Activated CD4-positive, alpha-beta T cell treated with anti-CD3 and anti-CD28 coated beads, Interleukin-2, amount 10 ng/mL, durations not matched to agents 24 days and 14 days (primary cell): Measurements from ENCODE around the gene HS3ST3A1. TPM values are rescaled to one million over a fixed set of nuclear protein-coding genes. Genes with fewer than 3 reads are reported as not detected.
A peak's percentile ranks its signal among the peaks of the same experiment; 100 is the strongest.
"Not testable (repeated sequence)": the region's sequence is repeated elsewhere in the genome, so short reads cannot be mapped to it uniquely, and the experiment has no call there.

Experiments
- DNase-seq: peaks from one replicate; pipeline ENCODE4 v3.0.0; 2022
- H3K27ac Mint-ChIP-seq: one replicate; pipeline ENCODE4 v1.8.0; 2022; ENCODE audit warnings: mild to moderate bottlenecking, mixed read lengths
- H3K27me3 Mint-ChIP-seq: one replicate; pipeline ENCODE4 v1.8.0; 2022; ENCODE audit warnings: mixed read lengths
- H3K36me3 Mint-ChIP-seq: one replicate; pipeline ENCODE4 v1.8.0; 2022; ENCODE audit warnings: low read depth, mild to moderate bottlenecking, mixed read lengths
- H3K4me1 Mint-ChIP-seq: one replicate; pipeline ENCODE4 v1.8.0; 2021; ENCODE audit warnings: mixed read lengths
- H3K4me3 Mint-ChIP-seq: one replicate; pipeline ENCODE4 v1.8.0; 2022; ENCODE audit warnings: mild to moderate bottlenecking, moderate library complexity, mixed read lengths
- H3K9me3 Mint-ChIP-seq: one replicate; pipeline ENCODE4 v1.8.0; 2021; ENCODE audit warnings: mixed read lengths
- intact Hi-C: fragments of 100-400 bp; cut with micrococcal nuclease; formaldehyde crosslinking; loops from one replicate; pipeline ENCODE4 v1.15.1; 2023
- total RNA-seq: library from RNA; stranded (reverse); gene quantifications from 2 replicates; pipeline ENCODE4 v1.2.3, GENCODE V29; 2022

HS3ST3A1 gene
- total RNA-seq, 1 donor from 2014 or later = 2.3 TPM

DNA sequence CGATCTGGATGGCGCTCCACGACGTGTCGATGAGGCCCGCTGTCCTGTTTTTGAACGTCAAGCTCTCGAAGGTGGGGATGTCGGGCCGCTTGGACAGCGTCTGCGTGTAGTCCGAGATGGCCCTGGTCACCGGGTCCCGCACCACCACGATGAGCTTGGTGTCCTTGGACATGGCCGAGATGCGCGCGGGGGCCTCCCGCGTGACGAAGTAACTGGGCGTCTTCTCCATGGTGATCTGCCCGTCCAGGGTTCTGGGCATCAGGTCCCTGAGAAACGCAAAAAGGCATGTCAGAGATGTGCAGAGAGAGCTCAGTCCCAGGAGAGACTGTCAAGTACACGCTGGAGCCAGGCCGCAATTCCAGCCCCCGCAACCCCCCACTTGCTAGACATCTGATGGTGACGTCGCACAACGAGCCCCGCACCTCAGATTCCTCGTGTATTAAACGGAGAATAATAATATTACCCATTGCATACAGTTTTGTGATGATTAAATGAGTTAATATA lies 105.1 kb downstream of the HS3ST3A1 start:
- peak; percentile 36 for DNase-seq
- H3K4me3 Mint-ChIP-seq, H3K36me3 Mint-ChIP-seq, H3K4me1 Mint-ChIP-seq, H3K27ac Mint-ChIP-seq, intact Hi-C loops, H3K27me3 Mint-ChIP-seq, H3K9me3 Mint-ChIP-seq: not testable (repeated sequence)

DNA sequence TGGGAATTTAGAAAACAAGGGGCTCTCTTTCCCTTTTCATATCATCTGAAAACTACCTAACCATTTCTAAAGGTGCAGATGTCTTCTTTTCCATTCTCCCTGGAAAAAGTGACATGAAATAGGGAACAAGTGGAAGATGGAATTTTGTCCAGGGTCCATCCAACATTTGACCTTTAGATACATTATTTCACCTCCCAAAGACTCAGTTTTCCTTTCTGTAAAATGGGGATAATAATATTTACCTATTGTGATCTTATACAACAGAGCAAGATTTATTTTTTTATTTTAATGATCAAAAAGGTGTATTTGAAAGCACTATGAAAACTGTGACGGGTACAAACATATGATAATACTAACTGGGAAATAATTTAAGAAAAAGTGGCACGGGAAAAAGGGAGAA lies 106.3 kb downstream of the HS3ST3A1 start:
- no peak overlapping the region for H3K27ac Mint-ChIP-seq
- peaks cover 6% of the 10 kb centered on the region for H3K4me1 Mint-ChIP-seq
- DNase-seq = no peak
- H3K4me3 Mint-ChIP-seq = no peak overlapping the region
- no peaks in the 10 kb centered on the region for H3K36me3 Mint-ChIP-seq
- no peaks in the 10 kb centered on the region for H3K9me3 Mint-ChIP-seq
- H3K27me3 Mint-ChIP-seq = peaks cover 4% of the 10 kb centered on the region
- intact Hi-C loops = no loop called here

- peaks cover 2% of the 10 kb centered on the region for H3K27me3 Mint-ChIP-seq
- peaks cover 7% of the 10 kb centered on the region for H3K9me3 Mint-ChIP-seq
- peak; percentile 22 for DNase-seq
- no peaks in the 10 kb centered on the region for H3K36me3 Mint-ChIP-seq
- no peak overlapping the region for H3K27ac Mint-ChIP-seq
- intact Hi-C loops = no loop called here
- peaks cover 6% of the 10 kb centered on the region for H3K4me1 Mint-ChIP-seq
- no peak overlapping the region for H3K4me3 Mint-ChIP-seq
Observed at GRCh38 chr17:13492737-13493122, 109.0 kb downstream of the HS3ST3A1 start.

GRCh38 chr17:13491916-13492736 lies 109.6 kb downstream of the HS3ST3A1 start:
- H3K36me3 Mint-ChIP-seq = no peaks in the 10 kb centered on the region

DNA sequence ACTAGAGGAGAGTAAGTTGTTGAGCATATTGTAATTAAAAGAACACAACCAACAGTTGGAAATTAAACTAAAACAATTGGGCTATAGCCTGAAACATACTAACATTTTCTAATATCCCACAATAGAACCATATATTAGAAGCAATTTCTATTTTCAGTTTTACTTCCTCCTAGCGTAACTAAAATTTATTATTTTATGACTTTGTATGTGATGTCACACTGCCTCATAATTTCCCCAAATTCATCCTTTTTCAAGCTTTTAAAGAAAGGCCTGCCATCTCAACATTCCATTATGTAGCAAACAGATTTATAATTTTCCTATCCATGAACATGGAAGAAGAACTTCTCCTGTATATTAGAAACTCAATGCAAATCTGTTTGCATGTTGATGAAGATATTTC lies 110.2 kb downstream of the HS3ST3A1 start:
- Mint-ChIP-seq H3K36me3 (no peaks in the 10 kb centered on the region), H3K27me3 (peaks cover 2% of the 10 kb centered on the region), H3K4me3 (no peak overlapping the region), H3K27ac (no peak overlapping the region), H3K4me1 (peaks cover 6% of the 10 kb centered on the region), H3K9me3 (peaks cover 7% of the 10 kb centered on the region)
- DNase-seq = no peak
- intact Hi-C loops = no loop called here

More at GRCh38 chr17:13491916-13492736, 109.6 kb downstream of the HS3ST3A1 start:
- Mint-ChIP-seq H3K9me3 (peaks cover 7% of the 10 kb centered on the region), H3K4me1 (peaks cover 6% of the 10 kb centered on the region), H3K27me3 (peaks cover 2% of the 10 kb centered on the region), H3K27ac (no peak overlapping the region), H3K4me3 (no peak overlapping the region)
- DNase-seq = peak; percentile 3
- intact Hi-C loops = no loop called here

DNA sequence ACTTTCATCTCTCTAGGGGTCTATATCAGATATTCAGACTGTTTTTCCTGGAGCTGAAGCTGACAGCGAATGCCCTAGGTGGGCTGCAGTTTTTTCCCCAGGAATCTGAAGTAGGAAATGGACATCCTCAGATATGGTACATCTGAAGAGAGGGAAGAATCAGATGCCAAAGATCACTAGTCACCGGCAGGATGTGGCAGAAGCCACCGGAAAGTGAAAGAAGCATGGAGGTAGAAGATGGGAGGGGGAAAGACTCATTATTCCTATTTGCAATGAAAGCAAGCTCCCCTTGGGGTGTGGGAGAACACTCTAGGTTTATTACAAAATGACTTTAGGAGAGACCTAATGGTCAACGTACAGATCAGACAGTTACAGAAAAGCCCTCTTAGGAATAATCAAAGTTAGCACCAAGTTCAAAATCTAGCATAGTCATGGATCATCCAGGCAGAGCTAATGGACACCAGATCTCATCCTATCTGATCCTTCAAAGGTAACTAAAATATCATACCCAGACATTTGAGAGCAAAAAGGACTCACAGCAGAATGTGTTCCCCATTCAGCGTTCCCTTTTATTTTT lies 110.7 kb downstream of the HS3ST3A1 start:
- DNase-seq = peak; percentile 52
- Mint-ChIP-seq H3K4me3 (no peak overlapping the region), H3K9me3 (peaks cover 7% of the 10 kb centered on the region), H3K27me3 (peaks cover 2% of the 10 kb centered on the region), H3K27ac (no peak overlapping the region), H3K4me1 (peaks cover 6% of the 10 kb centered on the region), H3K36me3 (no peaks in the 10 kb centered on the region)
- intact Hi-C loops = no loop called here

- Mint-ChIP-seq H3K36me3 (no peaks in the 10 kb centered on the region), H3K4me1 (peaks cover 6% of the 10 kb centered on the region), H3K4me3 (no peak overlapping the region), H3K27ac (no peak overlapping the region), H3K27me3 (peaks cover 2% of the 10 kb centered on the region), H3K9me3 (peaks cover 7% of the 10 kb centered on the region)
- intact Hi-C loops = no loop called here
- no peak for DNase-seq
Observed at GRCh38 chr17:13490427-13490826, 111.3 kb downstream of the HS3ST3A1 start.

- Mint-ChIP-seq H3K4me3 (no peak overlapping the region), H3K4me1 (no peaks in the 10 kb centered on the region), H3K27ac (no peak overlapping the region), H3K36me3 (no peaks in the 10 kb centered on the region), H3K27me3 (no peaks in the 10 kb centered on the region), H3K9me3 (peaks cover 7% of the 10 kb centered on the region)
- DNase-seq = peak; percentile 16
- intact Hi-C loops = no loop called here
Observed at GRCh38 chr17:13485327-13485726, 116.4 kb downstream of the HS3ST3A1 start.

- DNase-seq = peak; percentile 8
Observed at GRCh38 chr17:13484020-13484419, 117.7 kb downstream of the HS3ST3A1 start.

DNA sequence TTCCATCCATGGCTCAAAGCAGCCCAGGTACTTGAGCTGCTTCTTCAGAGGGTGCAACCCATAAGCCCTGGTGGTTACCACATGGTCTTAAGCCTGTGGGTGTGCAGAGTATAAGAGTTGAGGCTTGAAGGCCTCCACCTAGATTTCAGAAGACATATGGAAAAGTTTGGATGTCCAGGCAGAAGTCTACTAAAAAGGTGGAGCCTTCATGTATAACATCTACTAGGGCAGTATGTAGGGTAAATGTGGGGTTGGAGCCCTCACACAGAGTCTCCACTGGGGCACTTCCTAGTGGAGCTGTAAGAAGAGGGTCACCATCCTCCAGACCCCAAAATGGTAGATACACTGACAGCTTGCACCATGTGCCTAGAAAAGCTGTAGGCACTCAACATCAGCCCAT lies 120.9 kb downstream of the HS3ST3A1 start:
- H3K9me3 Mint-ChIP-seq = peaks cover 8% of the 10 kb centered on the region
- no peak overlapping the region for H3K27ac Mint-ChIP-seq
- intact Hi-C loops = no loop called here
- no peak overlapping the region for H3K4me3 Mint-ChIP-seq
- H3K4me1 Mint-ChIP-seq = no peaks in the 10 kb centered on the region
- H3K36me3 Mint-ChIP-seq = no peaks in the 10 kb centered on the region
- no peaks in the 10 kb centered on the region for H3K27me3 Mint-ChIP-seq
- peak; percentile 10 for DNase-seq

More at GRCh38 chr17:13484020-13484419, 117.7 kb downstream of the HS3ST3A1 start:
- Mint-ChIP-seq H3K9me3 (peaks cover 9% of the 10 kb centered on the region), H3K4me1 (no peaks in the 10 kb centered on the region), H3K36me3 (no peaks in the 10 kb centered on the region), H3K27ac (no peak overlapping the region), H3K27me3 (no peaks in the 10 kb centered on the region), H3K4me3 (no peak overlapping the region)
- intact Hi-C loops = no loop called here

GRCh38 chr17:13478326-13478830 lies 123.4 kb downstream of the HS3ST3A1 start:
- Mint-ChIP-seq H3K27me3 (no peaks in the 10 kb centered on the region), H3K4me3 (no peak overlapping the region), H3K27ac (no peak overlapping the region), H3K9me3 (peaks cover 8% of the 10 kb centered on the region), H3K4me1 (no peaks in the 10 kb centered on the region), H3K36me3 (no peaks in the 10 kb centered on the region)
- DNase-seq = peak; percentile 5
- intact Hi-C loops = no loop called here

- no peak overlapping the region for H3K27ac Mint-ChIP-seq
- peak; percentile 8 for DNase-seq
- intact Hi-C loops = no loop called here
- H3K4me1 Mint-ChIP-seq = no peaks in the 10 kb centered on the region
- no peak overlapping the region for H3K4me3 Mint-ChIP-seq
- H3K9me3 Mint-ChIP-seq = peaks cover 8% of the 10 kb centered on the region
- H3K36me3 Mint-ChIP-seq = no peaks in the 10 kb centered on the region
- H3K27me3 Mint-ChIP-seq = no peaks in the 10 kb centered on the region
Observed at GRCh38 chr17:13477180-13477611, 124.5 kb downstream of the HS3ST3A1 start.

DNA sequence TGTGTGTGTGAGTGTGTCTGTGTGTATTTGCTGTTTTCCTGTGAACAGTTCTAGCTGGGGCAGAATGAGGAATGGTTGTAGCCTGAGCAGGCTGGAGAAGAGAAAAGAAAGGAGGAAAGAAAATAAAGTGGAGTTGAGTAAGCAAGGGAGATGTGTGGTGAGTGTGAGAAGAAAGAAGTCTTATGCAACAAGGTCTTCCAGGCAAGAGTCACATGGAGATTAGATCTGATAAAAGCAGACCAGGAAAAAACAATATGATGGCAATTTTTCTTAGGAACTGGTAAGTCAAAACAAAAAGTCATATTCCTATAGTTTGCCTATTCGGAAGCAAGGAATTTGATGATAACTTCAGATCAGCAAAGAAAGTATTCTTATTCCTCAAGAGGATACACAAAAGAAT lies 125.0 kb downstream of the HS3ST3A1 start:
- Mint-ChIP-seq H3K9me3 (peaks cover 8% of the 10 kb centered on the region), H3K36me3 (no peaks in the 10 kb centered on the region), H3K4me1 (no peaks in the 10 kb centered on the region), H3K27ac (no peak overlapping the region), H3K27me3 (no peaks in the 10 kb centered on the region), H3K4me3 (no peak overlapping the region)
- intact Hi-C loops = no loop called here
- no peak for DNase-seq

DNA sequence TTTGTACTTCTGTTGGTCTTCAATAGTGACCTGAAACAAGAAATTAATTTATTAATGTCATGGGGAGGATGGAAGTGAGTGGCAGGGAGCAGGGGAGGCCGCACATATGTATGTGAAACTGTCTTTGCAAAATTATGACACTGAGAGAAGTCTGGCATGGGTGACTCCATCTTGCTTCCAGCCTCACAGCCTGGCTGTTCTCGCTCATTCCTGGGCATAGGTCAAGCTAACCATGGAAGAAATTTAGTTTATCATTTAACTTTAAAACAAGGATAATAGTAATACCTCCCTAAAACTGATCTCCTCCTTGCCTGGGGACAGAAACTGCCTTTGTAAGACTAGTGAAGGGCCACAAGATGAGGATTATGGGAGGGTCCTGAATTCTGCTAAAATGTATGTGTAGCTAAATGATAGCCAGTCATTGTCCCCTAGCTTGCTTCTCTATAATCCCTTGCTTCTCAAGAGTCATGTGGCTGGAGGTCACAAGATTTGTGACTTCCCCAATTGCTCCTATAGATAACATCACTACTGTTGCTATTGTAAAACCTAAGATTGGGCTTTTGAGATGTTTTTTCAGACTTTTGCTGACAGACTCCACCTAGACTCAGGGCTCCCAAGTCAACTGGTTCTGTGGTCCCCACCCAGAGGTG lies 126.0 kb downstream of the HS3ST3A1 start:
- Mint-ChIP-seq H3K4me3 (no peak overlapping the region), H3K27me3 (no peaks in the 10 kb centered on the region), H3K27ac (no peak overlapping the region), H3K4me1 (no peaks in the 10 kb centered on the region), H3K36me3 (no peaks in the 10 kb centered on the region), H3K9me3 (peaks cover 8% of the 10 kb centered on the region)
- DNase-seq = peak; percentile 19
- intact Hi-C loops = no loop called here
